WTC11 (cell line): ENCODE data around the gene CFAP221.

ENCODE experiments used
- TEAD1 ChIP-seq: sonication (generic); formaldehyde crosslinking; IDR thresholded peaks from 2 replicates; pipeline ENCODE4 v1.8.0; 2022; ENCODE audit warnings: mild to moderate bottlenecking, missing genetic modification reagents
- TF ChIP-seq, protein P1 (sequence below): sonication (generic); formaldehyde crosslinking; IDR thresholded peaks from 2 replicates; pipeline ENCODE4 v1.8.0; 2022; ENCODE audit warnings: mild to moderate bottlenecking, missing genetic modification reagents
- TF ChIP-seq, protein P2 (sequence below): fragments of 200-600 bp; IDR thresholded peaks from 2 replicates; pipeline ENCODE4 v1.8.0; 2022; ENCODE audit warnings: antibody characterized with exemption

DNA sequence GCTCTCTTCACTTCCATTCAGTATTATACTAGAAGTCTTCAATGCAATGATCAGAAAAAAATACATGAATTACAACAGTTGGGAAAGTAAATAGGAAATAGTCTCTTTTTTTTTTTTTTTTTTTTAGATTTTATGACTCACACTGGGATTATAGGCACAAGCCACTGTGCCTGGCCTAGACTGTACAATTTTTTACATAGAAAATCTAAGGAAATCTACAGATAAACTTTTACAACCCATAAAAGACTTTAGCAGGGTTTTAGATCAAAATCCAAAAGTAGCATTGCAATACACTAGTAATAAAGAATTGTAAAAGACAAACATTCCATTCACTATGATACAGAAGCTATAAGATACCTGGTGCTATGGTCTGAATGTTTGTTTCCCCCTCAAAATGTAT lies 39.0 kb downstream of the CFAP221 start:
- TF ChIP-seq, protein P1, sequence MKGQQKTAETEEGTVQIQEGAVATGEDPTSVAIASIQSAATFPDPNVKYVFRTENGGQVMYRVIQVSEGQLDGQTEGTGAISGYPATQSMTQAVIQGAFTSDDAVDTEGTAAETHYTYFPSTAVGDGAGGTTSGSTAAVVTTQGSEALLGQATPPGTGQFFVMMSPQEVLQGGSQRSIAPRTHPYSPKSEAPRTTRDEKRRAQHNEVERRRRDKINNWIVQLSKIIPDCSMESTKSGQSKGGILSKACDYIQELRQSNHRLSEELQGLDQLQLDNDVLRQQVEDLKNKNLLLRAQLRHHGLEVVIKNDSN (CRISPR knock-in tag): no peak
- TF ChIP-seq, protein P2, sequence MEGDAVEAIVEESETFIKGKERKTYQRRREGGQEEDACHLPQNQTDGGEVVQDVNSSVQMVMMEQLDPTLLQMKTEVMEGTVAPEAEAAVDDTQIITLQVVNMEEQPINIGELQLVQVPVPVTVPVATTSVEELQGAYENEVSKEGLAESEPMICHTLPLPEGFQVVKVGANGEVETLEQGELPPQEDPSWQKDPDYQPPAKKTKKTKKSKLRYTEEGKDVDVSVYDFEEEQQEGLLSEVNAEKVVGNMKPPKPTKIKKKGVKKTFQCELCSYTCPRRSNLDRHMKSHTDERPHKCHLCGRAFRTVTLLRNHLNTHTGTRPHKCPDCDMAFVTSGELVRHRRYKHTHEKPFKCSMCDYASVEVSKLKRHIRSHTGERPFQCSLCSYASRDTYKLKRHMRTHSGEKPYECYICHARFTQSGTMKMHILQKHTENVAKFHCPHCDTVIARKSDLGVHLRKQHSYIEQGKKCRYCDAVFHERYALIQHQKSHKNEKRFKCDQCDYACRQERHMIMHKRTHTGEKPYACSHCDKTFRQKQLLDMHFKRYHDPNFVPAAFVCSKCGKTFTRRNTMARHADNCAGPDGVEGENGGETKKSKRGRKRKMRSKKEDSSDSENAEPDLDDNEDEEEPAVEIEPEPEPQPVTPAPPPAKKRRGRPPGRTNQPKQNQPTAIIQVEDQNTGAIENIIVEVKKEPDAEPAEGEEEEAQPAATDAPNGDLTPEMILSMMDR: no peak
- TF ChIP-seq TEAD1 (CRISPR knock-in tag): no peak
